Measurements from ENCODE around the gene MEGF9. TPM values are rescaled to one million over a fixed set of nuclear protein-coding genes. Genes with fewer than 3 reads are reported as not detected.

Gene MEGF9
- total RNA-seq, 1 donor from 2014 or later: 23.4 TPM

DNA sequence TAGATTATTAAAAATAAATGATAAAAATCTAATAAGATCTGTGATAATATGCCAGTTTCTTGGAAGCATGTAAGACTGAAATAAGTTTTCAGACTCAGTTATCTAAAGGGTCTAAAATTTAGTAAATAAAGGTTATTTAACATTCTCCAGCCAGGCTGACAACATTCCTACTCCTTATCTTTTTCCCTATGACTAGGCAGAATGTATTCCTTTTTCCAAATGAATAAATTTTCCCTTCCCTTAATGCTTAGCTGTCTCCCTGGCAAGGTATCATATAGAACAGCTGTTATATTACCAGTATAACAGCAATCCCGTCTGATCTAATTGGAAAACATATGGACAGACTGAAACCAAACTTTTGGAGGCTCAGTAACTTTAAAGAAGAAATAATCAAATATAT is 13.0 kb downstream of the MEGF9 start:
- H3K36me3 Mint-ChIP-seq (ENCODE audit: insufficient read depth): peaks cover 7% of the 10 kb centered on the region
- peaks cover 8% of the 10 kb centered on the region for H3K4me1 Mint-ChIP-seq (ENCODE audit: low read depth)

GRCh38 chr9:120698766-120699165 is 15.5 kb downstream of the MEGF9 start:
- Mint-ChIP-seq H3K4me1 (ENCODE audit: low read depth) (peaks cover 18% of the 10 kb centered on the region), H3K4me3 (ENCODE audit: low read depth) (no peak overlapping the region), H3K27ac (no peak overlapping the region), H3K9me3 (ENCODE audit: low read depth) (no peaks in the 10 kb centered on the region), H3K36me3 (ENCODE audit: insufficient read depth) (peaks cover 5% of the 10 kb centered on the region), H3K27me3 (no peaks in the 10 kb centered on the region)
- TF ChIP-seq, protein P1, sequence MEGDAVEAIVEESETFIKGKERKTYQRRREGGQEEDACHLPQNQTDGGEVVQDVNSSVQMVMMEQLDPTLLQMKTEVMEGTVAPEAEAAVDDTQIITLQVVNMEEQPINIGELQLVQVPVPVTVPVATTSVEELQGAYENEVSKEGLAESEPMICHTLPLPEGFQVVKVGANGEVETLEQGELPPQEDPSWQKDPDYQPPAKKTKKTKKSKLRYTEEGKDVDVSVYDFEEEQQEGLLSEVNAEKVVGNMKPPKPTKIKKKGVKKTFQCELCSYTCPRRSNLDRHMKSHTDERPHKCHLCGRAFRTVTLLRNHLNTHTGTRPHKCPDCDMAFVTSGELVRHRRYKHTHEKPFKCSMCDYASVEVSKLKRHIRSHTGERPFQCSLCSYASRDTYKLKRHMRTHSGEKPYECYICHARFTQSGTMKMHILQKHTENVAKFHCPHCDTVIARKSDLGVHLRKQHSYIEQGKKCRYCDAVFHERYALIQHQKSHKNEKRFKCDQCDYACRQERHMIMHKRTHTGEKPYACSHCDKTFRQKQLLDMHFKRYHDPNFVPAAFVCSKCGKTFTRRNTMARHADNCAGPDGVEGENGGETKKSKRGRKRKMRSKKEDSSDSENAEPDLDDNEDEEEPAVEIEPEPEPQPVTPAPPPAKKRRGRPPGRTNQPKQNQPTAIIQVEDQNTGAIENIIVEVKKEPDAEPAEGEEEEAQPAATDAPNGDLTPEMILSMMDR (IDR thresholded peaks at IDR 0.05; ENCODE audit: unreplicated experiment): no peak
- DNase-seq (ENCODE audit: low spot score, unreplicated experiment): no peak

More for the DNA sequence above, 13.0 kb downstream of the MEGF9 start:
- no peaks in the 10 kb centered on the region for H3K27me3 Mint-ChIP-seq
- H3K4me3 Mint-ChIP-seq (ENCODE audit: low read depth): no peak overlapping the region
- no peak for DNase-seq (ENCODE audit: low spot score, unreplicated experiment)
- TF ChIP-seq, protein P1 (IDR thresholded peaks at IDR 0.05; ENCODE audit: unreplicated experiment): no peak
- no peak overlapping the region for H3K27ac Mint-ChIP-seq
- no peaks in the 10 kb centered on the region for H3K9me3 Mint-ChIP-seq (ENCODE audit: low read depth)

DNA sequence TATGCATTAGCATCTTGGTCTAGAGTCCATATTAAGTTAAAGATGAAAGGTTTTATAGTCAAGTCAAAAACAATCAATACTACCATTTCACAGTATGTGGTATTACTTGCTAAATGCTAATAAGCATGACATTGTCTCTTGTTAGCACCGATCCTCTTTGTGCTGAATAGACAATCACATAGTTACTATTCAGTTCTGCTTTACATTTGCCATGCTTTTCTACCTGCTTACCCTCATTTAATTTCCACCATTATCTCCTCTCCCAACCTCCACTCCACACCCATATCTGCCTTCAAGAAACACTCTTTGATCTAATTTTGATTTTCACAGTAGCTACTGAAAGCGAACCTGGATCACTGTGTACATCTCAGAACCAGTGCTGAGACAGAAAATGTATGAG is 16.8 kb downstream of the MEGF9 start:
- Mint-ChIP-seq H3K4me3 (ENCODE audit: low read depth) (no peak overlapping the region), H3K4me1 (ENCODE audit: low read depth) (peaks cover 28% of the 10 kb centered on the region), H3K27me3 (no peaks in the 10 kb centered on the region), H3K36me3 (ENCODE audit: insufficient read depth) (peaks cover 5% of the 10 kb centered on the region), H3K27ac (no peak overlapping the region), H3K9me3 (ENCODE audit: low read depth) (no peaks in the 10 kb centered on the region)
- TF ChIP-seq, protein P1 (IDR thresholded peaks at IDR 0.05; ENCODE audit: unreplicated experiment): no peak
- DNase-seq (ENCODE audit: low spot score, unreplicated experiment): no peak

DNA sequence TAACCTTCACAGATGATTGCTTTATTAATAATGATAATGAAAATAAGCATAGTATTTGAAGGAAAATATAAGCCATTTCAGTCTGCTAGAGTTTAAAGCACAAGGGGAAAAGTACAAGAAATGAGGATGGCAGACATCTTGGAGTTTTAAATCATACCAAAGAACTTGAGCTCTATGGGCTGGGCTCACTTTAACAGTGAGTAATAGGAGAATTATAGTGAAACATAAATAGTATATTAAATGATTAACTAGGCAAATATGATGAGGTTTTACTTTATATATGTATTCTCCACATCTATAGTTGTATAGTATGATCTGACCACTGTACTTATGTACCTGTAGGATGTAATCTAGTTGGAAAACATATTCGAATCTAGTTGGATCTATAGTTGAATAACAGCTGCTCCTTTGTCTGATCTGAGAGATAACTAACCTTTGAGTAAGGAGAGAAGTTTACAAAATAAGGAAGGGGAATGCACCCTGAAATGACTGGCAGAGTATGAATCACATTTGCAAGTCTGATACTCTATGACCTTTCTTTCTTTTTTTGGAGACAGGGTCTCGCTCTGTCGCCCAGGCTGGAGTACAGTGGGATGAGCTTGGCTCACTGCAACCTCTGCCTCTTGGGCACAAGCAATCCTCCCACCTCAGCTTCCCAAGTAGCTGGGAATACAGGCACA is 17.6 kb downstream of the MEGF9 start:
- TF ChIP-seq, protein P1 (IDR thresholded peaks at IDR 0.05; ENCODE audit: unreplicated experiment): no peak
- peaks cover 5% of the 10 kb centered on the region for H3K36me3 Mint-ChIP-seq (ENCODE audit: insufficient read depth)
- no peak for DNase-seq (ENCODE audit: low spot score, unreplicated experiment)
- H3K4me3 Mint-ChIP-seq (ENCODE audit: low read depth): no peak overlapping the region
- H3K9me3 Mint-ChIP-seq (ENCODE audit: low read depth): no peaks in the 10 kb centered on the region
- H3K27me3 Mint-ChIP-seq: no peaks in the 10 kb centered on the region
- peaks cover 30% of the 10 kb centered on the region for H3K4me1 Mint-ChIP-seq (ENCODE audit: low read depth)
- H3K27ac Mint-ChIP-seq: no peak overlapping the region

DNA sequence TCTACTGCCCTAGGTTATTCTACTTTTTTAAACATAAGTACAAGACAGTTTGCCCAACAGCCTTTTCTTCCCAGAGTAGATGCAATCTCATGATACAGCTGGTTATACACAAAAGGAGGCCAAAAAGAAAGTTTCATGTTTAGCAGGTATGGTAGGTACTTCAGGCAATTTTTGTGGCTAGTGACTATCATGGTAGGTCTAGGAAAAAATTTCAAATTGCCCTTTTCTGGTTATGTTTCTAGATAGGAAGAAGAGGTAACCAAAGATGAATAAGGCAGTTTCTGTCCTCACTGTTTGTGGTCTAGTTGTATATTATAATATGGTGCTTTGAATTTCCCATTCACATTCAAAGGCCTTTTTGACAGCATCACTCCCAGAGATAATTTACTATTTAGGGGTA is 19.7 kb downstream of the MEGF9 start:
- TF ChIP-seq, protein P1 (IDR thresholded peaks at IDR 0.05; ENCODE audit: unreplicated experiment): no peak
- no peak for DNase-seq (ENCODE audit: low spot score, unreplicated experiment)
- peaks cover 30% of the 10 kb centered on the region for H3K4me1 Mint-ChIP-seq (ENCODE audit: low read depth)
- H3K36me3 Mint-ChIP-seq (ENCODE audit: insufficient read depth): no peaks in the 10 kb centered on the region
- no peak overlapping the region for H3K4me3 Mint-ChIP-seq (ENCODE audit: low read depth)
- no peak overlapping the region for H3K27ac Mint-ChIP-seq
- H3K9me3 Mint-ChIP-seq (ENCODE audit: low read depth): no peaks in the 10 kb centered on the region
- no peaks in the 10 kb centered on the region for H3K27me3 Mint-ChIP-seq
